ENCODE results near the gene TBL1X. TPM values are rescaled to one million over a fixed set of nuclear protein-coding genes. Genes with fewer than 3 reads are reported as not detected.
A peak's percentile ranks its signal among the peaks of the same experiment; 100 is the strongest.

TBL1X gene
- total and polyA plus RNA-seq, 10 of the 15 experiments (the other 5 are each of a cell fraction or from before 2014, with no cell fraction given) = 4.4 to 26.3 (median 10.6) TPM

GRCh38 chrX:9610771-9611392, 146.0 kb downstream of the TBL1X start:
- SMC1A ChIA-PET (ENCODE audit: uncharacterized antibody, unreplicated experiment) = interaction anchor here (1.0 to 1.4 kb wide), 3 partner anchors 10 to 148 kb away, joined by 3 to 4 read pairs (median 3); no protein-coding TSS in a partner anchor
- RAD21 ChIA-PET (ENCODE audit: unreplicated experiment) = no interaction called here
- no peaks in the 10 kb centered on the region for H3K9me3 ChIP-seq (replicated peaks; ENCODE audit: control insufficient read depth, insufficient read depth, low read length)
- ATAC-seq (peak; percentile 63), FAIRE-seq (no peak), DNase-seq (ENCODE audit: low read depth, low spot score) (no peak)
- H4K20me1 ChIP-seq (ENCODE audit: control insufficient read depth, insufficient read depth) = no peaks in the 10 kb centered on the region
- no peak overlapping the region for H3K9ac ChIP-seq (ENCODE audit: control insufficient read depth, insufficient read depth, low read length)
- POLR2A ChIA-PET = no interaction called here
- H2AFZ ChIP-seq (ENCODE audit: control insufficient read depth, low read depth, low read length) = no peak overlapping the region
- BruUV-seq (replicated peaks) = no TSS peak
- H3K36me3 ChIP-seq (ENCODE audit: control insufficient read depth in 2 of 2, insufficient read depth in 2 of 2, low read length in 1 of 2) = no peaks in the 10 kb centered on the region; a peak in 1 of 4 replicates
- WGBS (ENCODE audit: insufficient coverage, insufficient replicate concordance, low lambda C conversion rate, missing lambda C conversion rate) = 0% methylated on average over 5 of the region's 5 CpGs
- in situ Hi-C loops (cut with MboI) (no loop called here), intact Hi-C loops (cut with micrococcal nuclease; ENCODE audit: unreplicated experiment) (no loop called here)
- CTCF ChIA-PET = interaction anchor here (0.7 kb wide), 1 partner anchor 91 kb away, joined by 3 read pairs; no protein-coding TSS in a partner anchor
- no peak for TF ChIP-seq NRF1 (conservative IDR thresholded peaks at IDR 0.05; ENCODE audit: low read depth, low read length)
- no peak for TF ChIP-seq ZBTB33 (IDR thresholded peaks at IDR 0.05)
- no peak for TF ChIP-seq ZNF622 (IDR thresholded peaks at IDR 0.05)
- no peak overlapping the region for H3K27ac ChIP-seq (ENCODE audit: control insufficient read depth, insufficient read depth)
- H3K79me2 ChIP-seq (ENCODE audit: control insufficient read depth, insufficient read depth, low read length) = no peaks in the 10 kb centered on the region
- no peaks in the 10 kb centered on the region for H3K4me1 ChIP-seq (ENCODE audit: control insufficient read depth, insufficient read depth, low read length)
- no peak overlapping the region for H3K4me3 ChIP-seq
- H3K4me2 ChIP-seq (ENCODE audit: control insufficient read depth, insufficient read depth) = no peak overlapping the region
- H3K27me3 ChIP-seq (replicated peaks in 1 of 2; ENCODE audit: control insufficient read depth in 2 of 2, insufficient read depth in 2 of 2, low read length in 1 of 2) = no peaks in the 10 kb centered on the region

- Histone ChIP-seq H3K4me3 (no peak overlapping the region), H3K27me3 (replicated peaks in 1 of 2; ENCODE audit: control insufficient read depth in 2 of 2, insufficient read depth in 2 of 2, low read length in 1 of 2) (no peaks in the 10 kb centered on the region), H3K9ac (ENCODE audit: control insufficient read depth, insufficient read depth, low read length) (no peak overlapping the region), H3K4me1 (ENCODE audit: control insufficient read depth, insufficient read depth, low read length) (no peaks in the 10 kb centered on the region), H3K36me3 (ENCODE audit: control insufficient read depth in 2 of 2, insufficient read depth in 2 of 2, low read length in 1 of 2) (no peaks in the 10 kb centered on the region), H3K79me2 (ENCODE audit: control insufficient read depth, insufficient read depth, low read length) (no peaks in the 10 kb centered on the region), H3K27ac (ENCODE audit: control insufficient read depth, insufficient read depth) (no peak overlapping the region), H2AFZ (ENCODE audit: control insufficient read depth, low read depth, low read length) (no peak overlapping the region), H4K20me1 (ENCODE audit: control insufficient read depth, insufficient read depth) (no peaks in the 10 kb centered on the region), H3K4me2 (ENCODE audit: control insufficient read depth, insufficient read depth) (no peak overlapping the region), H3K9me3 (replicated peaks; ENCODE audit: control insufficient read depth, insufficient read depth, low read length) (no peaks in the 10 kb centered on the region)
- no peak for DNase-seq (ENCODE audit: low read depth, low spot score)
- POLR2A ChIA-PET = no interaction called here
- CTCF ChIA-PET = no interaction called here
- no peak for FAIRE-seq
- ATAC-seq = peak; percentile 93
- TF ChIP-seq MTA2 (IDR thresholded peaks at IDR 0.05; ENCODE audit: low read depth) = peak; percentile 55
- no peak for TF ChIP-seq ZNF384 (IDR thresholded peaks at IDR 0.05; ENCODE audit: borderline replicate concordance, low read depth, low read length)
- TF ChIP-seq BRCA1 (IDR thresholded peaks at IDR 0.05; ENCODE audit: low read depth, low read length) = no peak
- no peak for TF ChIP-seq MTA3 (IDR thresholded peaks at IDR 0.05; ENCODE audit: borderline replicate concordance, low read length)
- intact Hi-C loops (cut with micrococcal nuclease; ENCODE audit: unreplicated experiment) (no loop called here), in situ Hi-C loops (cut with MboI) (no loop called here)
- SMC1A ChIA-PET (ENCODE audit: uncharacterized antibody, unreplicated experiment) = no interaction called here
- no TSS peak for BruUV-seq (replicated peaks)
- RAD21 ChIA-PET (ENCODE audit: unreplicated experiment) = no interaction called here
- WGBS (ENCODE audit: insufficient coverage, insufficient replicate concordance, low lambda C conversion rate, missing lambda C conversion rate) = 43% methylated on average over 16 of the region's 16 CpGs
These were observed 146.7 kb downstream of the TBL1X start for GRCh38 chrX:9611436-9612145.

Measured in GM12878 (cell line).